Karpas-422 (cell line): ENCODE measurements around the gene IFNAR1. TPM values are rescaled to one million over a fixed set of nuclear protein-coding genes. Genes with fewer than 3 reads are reported as not detected.
A peak's percentile ranks its signal among the peaks of the same experiment; 100 is the strongest.

Experiments used
- DNase-seq: peaks from one replicate; pipeline ENCODE4 v3.0.0-alpha.2; 2015
- H2AFZ ChIP-seq: fragments of 200-600 bp; sonication (generic); 2 replicates; pipeline ENCODE4 v1.6.1; 2014; ENCODE audit warnings: antibody characterized with exemption, low read length, mixed read lengths
- H3K27ac ChIP-seq: fragments of 200-600 bp; sonication (generic); 2 replicates; pipeline ENCODE4 v1.5.1; 2014; ENCODE audit warnings: mild to moderate bottlenecking, low read length, moderate library complexity
- H3K27me3 ChIP-seq: fragments of 200-600 bp; sonication (generic); 2 replicates; pipeline ENCODE4 v1.6.1; 2014; ENCODE audit warnings: low read length, mixed read lengths
- H3K36me3 ChIP-seq: fragments of 200-600 bp; sonication (generic); 2 replicates; pipeline ENCODE4 v1.6.1; 2014; ENCODE audit warnings: low read length, mixed read lengths; ENCODE audit not compliant: insufficient read depth
- H3K4me1 ChIP-seq: fragments of 200-600 bp; sonication (generic); 2 replicates; pipeline ENCODE4 v1.6.1; 2014; ENCODE audit warnings: mild to moderate bottlenecking, low read length, mixed read lengths
- H3K4me2 ChIP-seq: fragments of 200-600 bp; sonication (generic); 2 replicates; pipeline ENCODE4 v1.6.1; 2014; ENCODE audit warnings: low read length, low read depth, mild to moderate bottlenecking; ENCODE audit not compliant: poor library complexity, severe bottlenecking
- H3K4me3 ChIP-seq: fragments of 200-600 bp; sonication (generic); 2 replicates; pipeline ENCODE4 v1.5.1; 2014; ENCODE audit warnings: mild to moderate bottlenecking, antibody characterized with exemption, low read length, mixed read lengths
- H3K79me2 ChIP-seq: fragments of 200-600 bp; sonication (generic); 2 replicates; pipeline ENCODE4 v1.6.1; 2014; ENCODE audit warnings: mild to moderate bottlenecking, low read length, mixed read lengths
- H3K9ac ChIP-seq: fragments of 200-600 bp; sonication (generic); 2 replicates; pipeline ENCODE4 v1.6.0; 2014; ENCODE audit warnings: low read length
- H3K9me2 ChIP-seq: fragments of 200-600 bp; sonication (generic), shearing (Covaris generic); replicated peaks from 2 replicates; pipeline ENCODE4 v1.6.0; 2014; ENCODE audit warnings: mild to moderate bottlenecking, low read length, moderate library complexity; ENCODE audit not compliant: insufficient read depth
- H3K9me3 ChIP-seq: fragments of 300-700, 200-600 bp; sonication (generic); 2 replicates; pipeline ENCODE4 v1.6.1; 2014; ENCODE audit warnings: low read length, mixed read lengths
- H4K20me1 ChIP-seq: fragments of 200-600 bp; sonication (generic); 2 replicates; pipeline ENCODE4 v1.6.1; 2014; ENCODE audit warnings: mild to moderate bottlenecking, antibody characterized with exemption, low read length, low read depth; ENCODE audit not compliant: insufficient read depth
- total RNA-seq: library from RNA; depleted of rRNA; stranded (reverse); fragments of >200 nt; shearing (Covaris generic); gene quantifications from 2 replicates; pipeline ENCODE4 v1.2.3, GENCODE V29; 2014; ENCODE audit warnings: low replicate concordance; rRNA removed

IFNAR1 gene
- total RNA-seq: 6.8 and 10.5 TPM in 2 replicates

GRCh38 chr21:33324291-33325221 is at the start of gene IFNAR1:
Gene IFNAR1, plus strand, starts transcription at chr21:33324970. Its CDS starts 86 bp downstream, at chr21:33325056.
- H3K9me2 ChIP-seq: no peaks in the 10 kb centered on the region
- H3K79me2 ChIP-seq: peaks cover 45% of the 10 kb centered on the region
- H2AFZ ChIP-seq: peak within 1 kb of the TSS; percentile 88
- peak within 1 kb of the TSS; percentile 81 for H3K4me3 ChIP-seq
- no peaks in the 10 kb centered on the region for H3K36me3 ChIP-seq
- no peaks in the 10 kb centered on the region for H4K20me1 ChIP-seq
- H3K9me3 ChIP-seq: no peaks in the 10 kb centered on the region
- H3K9ac ChIP-seq: peak within 1 kb of the TSS; percentile 93
- H3K27me3 ChIP-seq: no peaks in the 10 kb centered on the region
- DNase-seq: peak; percentile 99
- peak within 1 kb of the TSS; percentile 94 for H3K4me2 ChIP-seq
- H3K4me1 ChIP-seq: peaks cover 21% of the 10 kb centered on the region
- peak within 1 kb of the TSS; percentile 86 for H3K27ac ChIP-seq

DNA sequence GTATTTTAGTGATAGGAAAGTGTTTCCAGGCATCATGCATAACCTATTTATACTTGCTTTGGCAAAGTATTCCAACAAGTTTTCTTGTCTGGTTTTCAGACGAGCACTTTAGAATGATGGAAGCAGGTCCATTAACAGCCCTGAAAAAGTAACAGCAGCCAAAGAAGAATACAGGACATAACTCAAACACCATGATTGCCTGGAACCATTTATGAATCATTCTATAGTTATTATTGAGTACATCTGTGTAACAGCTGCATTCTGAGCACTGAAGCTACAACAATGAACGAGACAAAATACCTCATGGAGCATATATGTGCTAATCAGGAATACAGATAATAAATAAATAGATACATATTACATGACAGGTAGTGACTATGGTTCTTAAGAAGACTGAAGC is 46.0 kb upstream of the IFNAR1 start:
- peaks cover 53% of the 10 kb centered on the region for H3K36me3 ChIP-seq

DNA sequence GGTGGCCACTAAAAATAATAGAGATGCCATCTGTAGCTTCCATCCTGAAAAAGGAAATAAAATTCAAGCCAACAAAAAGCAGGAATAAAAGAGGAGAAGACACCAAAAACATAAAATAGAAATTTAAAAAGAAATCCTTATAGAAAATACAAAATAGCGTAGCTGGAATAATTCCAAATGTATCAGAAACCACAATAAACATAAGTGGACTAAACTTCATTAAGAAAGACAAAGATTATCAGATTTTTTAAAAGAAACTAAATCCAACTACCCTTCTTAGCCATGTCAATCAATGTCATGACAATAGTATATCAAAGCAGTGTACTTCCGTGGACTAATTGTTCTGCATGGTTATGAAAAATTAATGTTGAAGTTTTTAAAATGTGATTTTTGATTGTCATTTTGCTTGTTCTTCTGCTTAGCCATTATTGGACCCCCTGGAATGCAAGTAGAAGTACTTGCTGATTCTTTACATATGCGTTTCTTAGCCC is 45.4 kb upstream of the IFNAR1 start:
- Histone ChIP-seq H3K9ac (no peak overlapping the region), H3K4me1 (no peaks in the 10 kb centered on the region), H3K4me3 (no peak overlapping the region), H3K36me3 (peaks cover 55% of the 10 kb centered on the region), H3K27ac (no peak overlapping the region), H2AFZ (no peak overlapping the region), H3K27me3 (no peaks in the 10 kb centered on the region), H3K4me2 (no peak overlapping the region), H3K79me2 (no peaks in the 10 kb centered on the region), H3K9me2 (no peaks in the 10 kb centered on the region), H4K20me1 (no peaks in the 10 kb centered on the region), H3K9me3 (no peaks in the 10 kb centered on the region)
- no peak for DNase-seq

More for the DNA sequence above, 46.0 kb upstream of the IFNAR1 start:
- Histone ChIP-seq H3K4me2 (no peak overlapping the region), H3K4me3 (no peak overlapping the region), H3K9ac (no peak overlapping the region), H3K27ac (no peak overlapping the region), H3K9me3 (no peaks in the 10 kb centered on the region), H4K20me1 (no peaks in the 10 kb centered on the region), H3K79me2 (no peaks in the 10 kb centered on the region), H3K9me2 (no peaks in the 10 kb centered on the region), H3K4me1 (no peaks in the 10 kb centered on the region), H3K27me3 (no peaks in the 10 kb centered on the region), H2AFZ (no peak overlapping the region)
- DNase-seq: no peak

DNA sequence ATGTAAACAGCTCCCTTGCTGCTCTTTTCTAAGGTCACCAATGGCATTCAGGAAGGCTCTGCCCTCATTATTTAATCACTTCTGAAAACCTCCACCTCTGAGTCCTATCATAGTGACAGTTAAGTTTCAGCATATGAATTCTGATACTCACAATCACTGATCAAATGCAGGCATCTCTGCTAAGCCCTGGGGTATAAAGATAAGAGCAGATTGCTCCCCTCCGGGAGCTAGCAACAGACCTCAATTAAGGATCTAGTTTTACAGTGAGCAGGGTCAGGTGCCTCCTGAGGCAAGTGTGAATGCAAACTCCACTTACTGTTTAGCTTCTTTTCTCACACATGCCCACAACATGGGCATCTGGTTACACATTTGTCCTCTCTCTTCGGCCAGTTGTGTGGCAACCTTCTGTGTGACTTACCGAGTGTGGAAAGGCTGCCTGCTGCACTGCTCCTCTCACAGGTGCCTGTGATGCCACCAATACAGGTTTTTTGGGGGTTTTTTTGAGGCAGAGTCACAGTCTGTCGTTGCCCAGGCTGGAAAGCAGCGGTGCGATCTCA is 43.6 kb upstream of the IFNAR1 start:
- Histone ChIP-seq H3K79me2 (no peaks in the 10 kb centered on the region), H3K27ac (no peak overlapping the region), H3K9me3 (no peaks in the 10 kb centered on the region), H2AFZ (no peak overlapping the region), H3K36me3 (peaks cover 41% of the 10 kb centered on the region), H3K4me2 (no peak overlapping the region), H3K4me3 (no peak overlapping the region), H3K4me1 (no peaks in the 10 kb centered on the region), H4K20me1 (no peaks in the 10 kb centered on the region), H3K9me2 (no peaks in the 10 kb centered on the region), H3K27me3 (no peaks in the 10 kb centered on the region), H3K9ac (no peak overlapping the region)
- no peak for DNase-seq

DNA sequence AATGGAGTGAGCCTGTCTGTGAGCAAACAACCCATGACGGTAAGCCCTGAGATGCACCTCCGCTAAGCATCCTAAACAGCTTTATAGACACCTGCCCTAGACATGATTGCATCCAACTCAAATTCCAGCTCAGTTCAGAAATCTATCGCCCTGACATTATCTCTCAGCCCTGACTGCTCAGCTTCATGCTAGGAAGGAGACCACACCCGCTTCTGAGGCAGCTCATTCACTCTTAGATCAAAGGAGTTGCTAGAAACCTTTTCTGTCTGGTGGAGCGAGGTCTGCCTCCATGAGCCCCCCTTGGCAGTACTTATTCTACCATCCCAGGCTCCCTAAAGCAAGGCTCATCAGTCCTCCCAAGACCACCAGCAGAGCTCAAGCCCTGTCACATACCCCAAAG is 41.6 kb upstream of the IFNAR1 start:
- Histone ChIP-seq H3K79me2 (no peaks in the 10 kb centered on the region), H3K4me3 (no peak overlapping the region), H3K27ac (no peak overlapping the region), H3K27me3 (no peaks in the 10 kb centered on the region), H3K36me3 (peaks cover 26% of the 10 kb centered on the region), H3K4me2 (no peak overlapping the region), H3K9me2 (no peaks in the 10 kb centered on the region), H3K9me3 (no peaks in the 10 kb centered on the region), H3K4me1 (no peaks in the 10 kb centered on the region), H4K20me1 (no peaks in the 10 kb centered on the region), H3K9ac (no peak overlapping the region), H2AFZ (no peak overlapping the region)
- DNase-seq: no peak

GRCh38 chr21:33286076-33286475 is 38.7 kb upstream of the IFNAR1 start:
- no peak overlapping the region for H3K9ac ChIP-seq
- no peaks in the 10 kb centered on the region for H3K9me3 ChIP-seq
- H3K4me2 ChIP-seq: no peak overlapping the region
- no peaks in the 10 kb centered on the region for H3K79me2 ChIP-seq
- H3K27ac ChIP-seq: no peak overlapping the region
- DNase-seq: no peak
- H2AFZ ChIP-seq: no peak overlapping the region
- H3K4me1 ChIP-seq: no peaks in the 10 kb centered on the region
- H3K27me3 ChIP-seq: no peaks in the 10 kb centered on the region
- no peak overlapping the region for H3K4me3 ChIP-seq
- 0 out of 2 replicates have a peak, but pooled peaks cover 6% of the 10 kb centered on the region for H3K36me3 ChIP-seq
- no peaks in the 10 kb centered on the region for H3K9me2 ChIP-seq
- no peaks in the 10 kb centered on the region for H4K20me1 ChIP-seq

GRCh38 chr21:33286600-33287456 is 37.9 kb upstream of the IFNAR1 start:
- no peak for DNase-seq
- Histone ChIP-seq H2AFZ (no peak overlapping the region), H3K4me2 (no peak overlapping the region), H3K27me3 (no peaks in the 10 kb centered on the region), H4K20me1 (no peaks in the 10 kb centered on the region), H3K36me3 (0 out of 2 replicates have a peak, but pooled peaks cover 6% of the 10 kb centered on the region), H3K9ac (no peak overlapping the region), H3K9me3 (no peaks in the 10 kb centered on the region), H3K4me3 (no peak overlapping the region), H3K4me1 (no peaks in the 10 kb centered on the region), H3K9me2 (no peaks in the 10 kb centered on the region), H3K27ac (no peak overlapping the region), H3K79me2 (no peaks in the 10 kb centered on the region)
